H9 (cell line): ENCODE results near the gene NEDD9. TPM values are rescaled to one million over a fixed set of nuclear protein-coding genes. Genes with fewer than 3 reads are reported as not detected.

ENCODE experiments used
- DNase-seq: peaks from one replicate; pipeline ENCODE4 v3.0.0-alpha.2; 2017
- H2AFZ ChIP-seq: one replicate; pipeline ENCODE4 v1.6.1; 2013; ENCODE audit warnings: mild to moderate bottlenecking, low read length, control low read depth, moderate library complexity
- H2AK5ac ChIP-seq: 2 replicates; pipeline ENCODE4 v1.6.1; 2013; ENCODE audit warnings: low read length, control low read depth, mixed read lengths; ENCODE audit not compliant: insufficient read length
- H2BK120ac ChIP-seq: one replicate; pipeline ENCODE4 v1.6.1; 2013; ENCODE audit warnings: low read depth, mild to moderate bottlenecking, low read length, control low read depth, inconsistent platforms; ENCODE audit not compliant: poor library complexity, severe bottlenecking
- H2BK12ac ChIP-seq: 2 replicates; pipeline ENCODE4 v1.6.1; 2013; ENCODE audit warnings: low read length, control low read depth, mixed read lengths, low read depth; ENCODE audit not compliant: insufficient read length
- H2BK15ac ChIP-seq: 2 replicates; pipeline ENCODE4 v1.6.1; 2013; ENCODE audit warnings: low read depth, low read length, control low read depth
- H2BK20ac ChIP-seq: one replicate; pipeline ENCODE4 v1.6.1; 2013; ENCODE audit warnings: low read depth, mild to moderate bottlenecking, low read length, control low read depth, inconsistent platforms; ENCODE audit not compliant: poor library complexity, severe bottlenecking
- H2BK5ac ChIP-seq: 2 replicates; pipeline ENCODE4 v1.6.1; 2013; ENCODE audit warnings: low read length, control low read depth, mixed read lengths; ENCODE audit not compliant: insufficient read length
- H3K14ac ChIP-seq: 2 replicates; pipeline ENCODE4 v1.6.1; 2013; ENCODE audit warnings: low read length, control low read depth; ENCODE audit not compliant: insufficient read depth
- H3K18ac ChIP-seq: 2 replicates; pipeline ENCODE4 v1.6.1; 2013; ENCODE audit warnings: low read depth, mild to moderate bottlenecking, mixed read lengths, low read length, control low read depth; ENCODE audit not compliant: insufficient read length
- H3K23ac ChIP-seq: 2 replicates; pipeline ENCODE4 v1.6.1; 2013; ENCODE audit warnings: low read length, control low read depth, mixed read lengths, low read depth; ENCODE audit not compliant: insufficient read length
- H3K23me2 ChIP-seq: 2 replicates; pipeline ENCODE4 v1.6.1; 2013; ENCODE audit warnings: low read depth, mild to moderate bottlenecking, mixed read lengths, low read length, control low read depth; ENCODE audit not compliant: insufficient read length, poor library complexity, severe bottlenecking
- H3K27ac ChIP-seq: 2 replicates; pipeline ENCODE4 v1.5.1; 2013; ENCODE audit warnings: low read length, control low read depth, mixed read lengths, low read depth; ENCODE audit not compliant: insufficient read length
- H3K27me3 ChIP-seq: 2 replicates; pipeline ENCODE4 v1.6.1; 2013; ENCODE audit warnings: low read length, control low read depth, inconsistent platforms; ENCODE audit not compliant: insufficient read depth
- H3K4ac ChIP-seq: 2 replicates; pipeline ENCODE4 v1.6.1; 2013; ENCODE audit warnings: low read depth, mild to moderate bottlenecking, control low read depth, inconsistent platforms, low read length, moderate library complexity
- H3K4me1 ChIP-seq: 2 replicates; pipeline ENCODE4 v1.6.1; 2013; ENCODE audit warnings: low read length, control low read depth, inconsistent platforms; ENCODE audit not compliant: insufficient read depth
- H3K4me2 ChIP-seq: 2 replicates; pipeline ENCODE4 v1.6.1; 2013; ENCODE audit warnings: low read length, control low read depth, mixed read lengths; ENCODE audit not compliant: insufficient read length, insufficient read depth
- H3K56ac ChIP-seq: 2 replicates; pipeline ENCODE4 v1.6.1; 2013; ENCODE audit warnings: low read depth, mild to moderate bottlenecking, mixed read lengths, low read length, control low read depth; ENCODE audit not compliant: insufficient read length
- H3K79me1 ChIP-seq: 2 replicates; pipeline ENCODE4 v1.6.1; 2013; ENCODE audit warnings: low read depth, mild to moderate bottlenecking, moderate library complexity, low read length, control low read depth, inconsistent platforms; ENCODE audit not compliant: insufficient read depth, poor library complexity, severe bottlenecking
- H3K79me2 ChIP-seq: 2 replicates; pipeline ENCODE4 v1.6.1; 2013; ENCODE audit warnings: low read length, control low read depth, inconsistent platforms; ENCODE audit not compliant: insufficient read depth
- H3K9ac ChIP-seq: 2 replicates; pipeline ENCODE4 v1.6.1; 2013; ENCODE audit warnings: low read length, control low read depth, mixed read lengths; ENCODE audit not compliant: insufficient read length; ENCODE audit errors: extremely low read depth
- H3K9me3 ChIP-seq: one replicate; pipeline ENCODE4 v1.6.1; 2013; ENCODE audit warnings: low read depth, low read length, inconsistent platforms; ENCODE audit not compliant: control insufficient read depth
- H3T11ph ChIP-seq: one replicate; pipeline ENCODE4 v1.6.1; 2013; ENCODE audit warnings: mild to moderate bottlenecking, low read length, control low read depth, inconsistent platforms
- H4K20me1 ChIP-seq: one replicate; pipeline ENCODE4 v1.6.1; 2013; ENCODE audit not compliant: control insufficient read depth, insufficient read length, insufficient read depth
- H4K5ac ChIP-seq: 2 replicates; pipeline ENCODE4 v1.6.1; 2013; ENCODE audit warnings: low read depth, mild to moderate bottlenecking, mixed read lengths, low read length, control low read depth; ENCODE audit not compliant: insufficient read length
- H4K8ac ChIP-seq: replicated peaks from 2 replicates; pipeline ENCODE4 v1.6.1; 2013; ENCODE audit warnings: low read length, control low read depth, mixed read lengths, low read depth; ENCODE audit not compliant: insufficient read length
- H4K91ac ChIP-seq: 2 replicates; pipeline ENCODE4 v1.6.1; 2013; ENCODE audit warnings: low read depth, mild to moderate bottlenecking, moderate library complexity, mixed read lengths, low read length, control low read depth; ENCODE audit not compliant: insufficient read length
- H3K27ac Mint-ChIP-seq, 3 experiments: 2 replicates in 2 of 3; 3 replicates in 1 of 3; pipeline ENCODE4 v1.8.0; 2020 to 2021; ENCODE audit warnings: mixed read lengths in 3 of 3, mild to moderate bottlenecking in 1 of 3, moderate library complexity in 1 of 3
- H3K27me3 Mint-ChIP-seq: 2 replicates; pipeline ENCODE4 v1.8.0; 2021; ENCODE audit warnings: low read depth, mild to moderate bottlenecking, moderate library complexity, mixed read lengths
- H3K36me3 Mint-ChIP-seq, 3 experiments: 2 replicates in 2 of 3; 3 replicates in 1 of 3; pipeline ENCODE4 v1.8.0; 2020 to 2021; ENCODE audit warnings: low read depth in 3 of 3, mixed read lengths in 3 of 3; ENCODE audit not compliant: insufficient read depth in 1 of 3
- H3K4me1 Mint-ChIP-seq, 2 experiments: 2 replicates each; pipeline ENCODE4 v1.8.0; 2020; ENCODE audit warnings: mixed read lengths in 2 of 2
- H3K4me3 Mint-ChIP-seq, 2 experiments: 2 replicates in 1 of 2; 3 replicates in 1 of 2; pipeline ENCODE4 v1.8.0; 2020 to 2021; ENCODE audit warnings: mild to moderate bottlenecking in 2 of 2, mixed read lengths in 2 of 2, moderate library complexity in 1 of 2
- H3K9me3 Mint-ChIP-seq, 2 experiments: 2 replicates in 1 of 2; 3 replicates in 1 of 2; pipeline ENCODE4 v1.8.0; 2020; ENCODE audit warnings: mild to moderate bottlenecking in 2 of 2, mixed read lengths in 2 of 2, moderate library complexity in 1 of 2
- CTCF ChIP-seq: fragments of 200-600 bp; sonication (generic); conservative IDR thresholded peaks from 3 replicates; pipeline ENCODE4 v1.8.0; 2021; ENCODE audit warnings: antibody characterized with exemption, mild to moderate bottlenecking
- WGBS: extraction: QIAGEN DNeasy Blood & Tissue Kit; methylation state at CpG from one replicate; pipeline ENCODE4 v1.1.7; 2013; ENCODE audit warnings: missing lambda C conversion rate, low lambda C conversion rate, mixed read lengths; ENCODE audit not compliant: insufficient read length; ENCODE audit errors: extremely low coverage; 5-methylcytosine and 5-hydroxymethylcytosine counted together
- total RNA-seq: library from RNA; stranded (reverse); gene quantifications from 2 replicates; pipeline ENCODE4 v1.2.1, GENCODE V29; 2021

NEDD9 gene
- total RNA-seq, 1 experiment from 2014 or later = 5.5 TPM

- H2BK20ac ChIP-seq = no peak overlapping the region
- H3K14ac ChIP-seq = no peak overlapping the region
- H3K4me2 ChIP-seq = no peak overlapping the region
- no peaks in the 10 kb centered on the region for H3K27me3 ChIP-seq
- peaks cover 9% of the 10 kb centered on the region for H3K4me1 ChIP-seq
- H2BK5ac ChIP-seq = no peak overlapping the region
- H3K79me2 ChIP-seq = no peaks in the 10 kb centered on the region
- Mint-ChIP-seq H3K36me3 (peaks cover 18 to 59% (median 23%) of the 10 kb centered on the region in 3 experiments), H3K4me3 (no peak overlapping the region), H3K27me3 (no peaks in the 10 kb centered on the region), H3K4me1 (peaks cover 31 to 36% of the 10 kb centered on the region in 2 experiments), H3K27ac (peak overlapping the region in 1 of 3 experiments; percentile 20; a peak in 1 of 7 replicates), H3K9me3 (peaks cover 2 to 4% of the 10 kb centered on the region in 2 experiments; a peak in 4 of 5 replicates)
- no peak overlapping the region for H4K5ac ChIP-seq
- H4K20me1 ChIP-seq = no peaks in the 10 kb centered on the region
- no peak overlapping the region for H3K18ac ChIP-seq
- H3K27ac ChIP-seq = no peak overlapping the region
- H3K23ac ChIP-seq = no peak overlapping the region
- H3K9ac ChIP-seq = no peak overlapping the region
- H2BK12ac ChIP-seq = no peak overlapping the region
- no peaks in the 10 kb centered on the region for H3K79me1 ChIP-seq
- H3K4ac ChIP-seq = no peak overlapping the region
- WGBS = no CpG with 5 or more reads among the region's 20 CpGs
- DNase-seq = no peak
- no peak overlapping the region for H2AK5ac ChIP-seq
- H3K23me2 ChIP-seq = no peaks in the 10 kb centered on the region
- TF ChIP-seq CTCF = no peak
- H3T11ph ChIP-seq = no peak overlapping the region
- H2AFZ ChIP-seq = no peak overlapping the region
- H4K91ac ChIP-seq = no peak overlapping the region
- no peak overlapping the region for H2BK15ac ChIP-seq
- H3K9me3 ChIP-seq = no peaks in the 10 kb centered on the region
- H3K56ac ChIP-seq = no peak overlapping the region
- H4K8ac ChIP-seq = no peak overlapping the region
- no peak overlapping the region for H2BK120ac ChIP-seq
Observed at GRCh38 chr6:11190625-11191245, 41.7 kb downstream of the NEDD9 start.
